Mammary microvascular endothelial cell (primary cell): Measurements from ENCODE around the gene PRRC2B. TPM values are rescaled to one million over a fixed set of nuclear protein-coding genes. Genes with fewer than 3 reads are reported as not detected.

Experiments used
- total RNA-seq: library from RNA; depleted of rRNA; stranded (reverse); fragments of >200 nt; gene quantifications from 2 replicates; pipeline ENCODE4 v1.2.3, GENCODE V29; 2015

Gene PRRC2B
- 64.0 and 69.1 TPM in 2 replicates for total RNA-seq

DNA sequence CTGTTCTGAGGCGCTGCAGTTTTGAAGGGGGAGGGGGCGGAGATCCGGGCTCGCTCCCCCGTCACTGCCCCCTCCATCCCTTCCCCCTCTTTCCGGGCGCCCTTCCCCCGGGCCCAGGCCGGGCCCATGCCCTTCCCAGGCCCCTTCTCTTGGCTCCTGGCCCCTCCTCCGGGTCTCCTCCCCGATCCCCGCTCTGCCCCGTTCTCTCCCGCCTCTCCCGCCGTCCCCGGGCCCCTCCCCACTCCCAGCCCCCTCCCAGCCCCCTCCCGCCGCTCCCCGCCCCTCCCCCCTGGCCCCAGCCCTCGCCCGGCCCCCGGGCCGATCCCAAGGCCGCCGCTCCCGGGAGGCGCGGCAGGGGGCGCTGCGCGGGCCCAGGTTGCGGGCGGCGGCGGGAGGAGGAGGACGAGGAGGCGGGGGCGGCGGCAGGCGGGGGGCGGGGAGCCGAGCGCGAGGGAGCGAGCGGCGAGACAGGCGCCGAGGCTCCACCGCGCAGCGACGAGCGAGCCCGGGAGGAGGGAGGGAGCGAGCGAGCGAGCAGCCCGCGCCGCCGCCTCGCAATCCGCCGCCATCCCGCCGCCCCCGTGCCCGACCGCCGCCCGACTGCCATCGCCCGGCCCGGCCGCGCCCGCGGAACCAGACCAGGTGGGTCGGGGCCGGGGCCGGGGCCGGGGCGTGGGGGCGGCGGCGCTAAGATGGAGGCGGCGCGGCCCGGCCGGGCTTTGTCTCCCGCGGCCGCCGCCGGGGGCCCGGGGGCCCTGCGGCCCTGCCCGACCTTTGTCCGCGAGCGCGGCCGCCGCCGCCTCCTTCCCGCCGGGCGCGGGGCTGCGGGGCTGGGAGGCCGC, at the start of gene PRRC2B:
Gene PRRC2B (plus strand): TSS at position 465 of the 842 bp plus-strand sequence. CDS start 36,059 bp downstream, outside the sequence.

GRCh38 chr9:131502781-131503625, 109.1 kb downstream of the PRRC2B start, which contains the start of gene POMT1:
Gene POMT1 (plus strand): TSS chr9:131502918. CDS start chr9:131504219, 1,301 bp downstream.

DNA sequence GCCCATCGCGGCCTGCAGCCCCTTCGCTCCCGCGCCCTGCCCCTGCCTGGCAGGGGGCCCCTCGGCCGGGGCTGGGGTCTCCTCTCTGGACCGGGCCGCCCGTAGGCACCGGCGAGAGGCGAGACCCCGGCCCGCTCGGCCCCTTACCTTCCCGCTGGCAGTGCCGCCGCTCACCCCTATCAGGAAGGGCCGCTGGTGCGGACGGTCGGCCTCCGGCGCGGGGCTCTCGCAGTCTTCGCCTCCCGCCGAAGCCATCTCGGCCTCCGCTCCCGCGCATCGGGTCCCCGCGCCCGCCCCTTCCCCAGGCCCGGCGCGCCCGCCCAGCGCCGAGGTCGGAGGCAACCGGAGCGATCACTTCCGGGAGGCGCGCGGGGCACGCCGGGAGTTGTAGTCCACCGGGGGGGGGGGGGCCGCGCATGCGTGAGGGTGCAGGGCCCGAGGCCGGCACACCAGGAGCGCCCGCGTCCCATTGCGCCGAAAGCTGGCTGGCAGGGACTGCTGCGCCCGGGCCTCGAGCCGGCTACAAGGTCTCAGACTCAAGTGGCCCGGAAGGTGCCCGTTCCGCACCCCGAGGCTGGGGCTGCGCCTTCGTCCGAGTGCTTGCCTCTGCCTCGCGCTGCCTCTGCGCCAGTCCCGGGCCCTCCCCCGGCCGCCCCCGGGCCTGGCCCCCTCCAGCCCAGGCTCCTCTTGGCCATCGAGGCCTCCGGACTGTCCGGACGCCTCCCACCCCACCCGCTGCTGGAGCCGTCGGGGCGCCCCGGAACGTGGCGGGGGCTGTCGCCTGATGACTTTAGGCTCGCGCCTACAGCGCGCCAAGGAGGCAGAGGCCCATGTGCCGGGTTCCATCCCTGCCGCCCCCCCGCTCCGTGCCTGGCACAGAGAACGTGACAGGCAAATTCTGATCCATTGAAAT, 137.3 kb downstream of the PRRC2B start, which contains the start of gene UCK1:
Gene UCK1 (minus strand): TSS at position 344 of the 913 bp plus-strand sequence. CDS start 89 bp downstream, at position 255.

DNA sequence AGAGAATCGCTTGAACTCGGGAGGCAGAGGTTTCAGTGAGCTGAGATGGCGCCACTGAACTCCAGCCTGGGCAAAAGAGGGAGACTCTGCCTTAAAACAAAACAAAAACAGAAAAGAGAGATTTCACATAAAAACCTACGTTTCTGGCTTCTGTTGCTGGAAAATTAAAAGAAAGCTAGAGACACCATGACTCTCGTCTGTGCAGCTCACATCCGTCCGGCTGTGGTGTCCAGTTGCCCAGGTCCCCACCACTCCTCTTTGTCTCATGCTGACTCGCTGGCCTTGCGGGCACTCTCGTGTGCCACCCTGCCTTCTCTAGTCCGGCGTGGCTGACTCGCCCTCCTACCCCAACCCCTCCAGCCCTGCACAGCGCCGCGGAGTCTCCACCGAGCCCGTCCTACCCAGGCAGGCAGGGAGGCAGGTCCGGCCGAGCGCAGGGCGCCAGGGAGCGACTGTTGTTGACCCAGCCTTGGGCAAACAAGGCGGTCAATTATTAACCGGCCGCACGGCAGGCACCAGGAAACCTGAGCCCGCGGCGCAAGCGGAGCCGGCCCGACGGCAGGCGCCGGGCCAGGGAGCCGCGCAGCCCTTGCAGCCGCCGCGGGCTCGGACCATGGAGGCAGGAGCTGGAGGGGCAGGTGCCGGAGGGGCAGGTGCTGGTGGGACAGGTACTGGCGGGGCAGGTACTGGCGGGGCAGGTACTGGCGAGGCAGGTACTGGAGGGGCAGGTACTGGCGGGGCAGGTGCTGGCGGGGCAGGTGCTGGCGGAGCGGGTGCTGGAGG, 151.3 kb downstream of the PRRC2B start, which contains the start of gene PRRT1B:
Gene PRRT1B (plus strand): TSS at position 521 of the 783 bp plus-strand sequence. CDS start 93 bp downstream, at position 614.

Other genes starting within 250 kb of the PRRC2B start
- 2.2 and 3.2 TPM in 2 replicates for gene FAM78A, start 117.6 kb upstream of the PRRC2B start, total RNA-seq
- 5.6 and 9.5 TPM in 2 replicates for gene PLPP7, start 104.4 kb upstream of the PRRC2B start, total RNA-seq
- 24.9 and 43.3 TPM in 2 replicates for gene POMT1, start 108.8 kb downstream of the PRRC2B start, total RNA-seq
- 22.5 and 25.4 TPM in 2 replicates for gene UCK1, start 137.2 kb downstream of the PRRC2B start, total RNA-seq
- not detected in 2 replicates for gene PRRT1B, start 151.4 kb downstream of the PRRC2B start, total RNA-seq